Loucy (cell line): ENCODE data around the gene LRRC10B.

Experiments
- EZH2phosphoT487 ChIP-seq: fragments of 200-600 bp; IDR thresholded peaks from 2 replicates; pipeline ENCODE4 v1.6.1; 2018; ENCODE audit warnings: antibody characterized with exemption, mild to moderate bottlenecking, moderate library complexity, borderline replicate concordance
- TF ChIP-seq, protein P1 (sequence below): fragments of 200-600 bp; sonication (generic); conservative IDR thresholded peaks from 2 replicates; pipeline ENCODE4 v1.5.1; 2014; ENCODE audit warnings: mild to moderate bottlenecking, antibody characterized with exemption, low read length

GRCh38 chr11:61528114-61528513, 19.6 kb downstream of the LRRC10B start:
- TF ChIP-seq, protein P1, sequence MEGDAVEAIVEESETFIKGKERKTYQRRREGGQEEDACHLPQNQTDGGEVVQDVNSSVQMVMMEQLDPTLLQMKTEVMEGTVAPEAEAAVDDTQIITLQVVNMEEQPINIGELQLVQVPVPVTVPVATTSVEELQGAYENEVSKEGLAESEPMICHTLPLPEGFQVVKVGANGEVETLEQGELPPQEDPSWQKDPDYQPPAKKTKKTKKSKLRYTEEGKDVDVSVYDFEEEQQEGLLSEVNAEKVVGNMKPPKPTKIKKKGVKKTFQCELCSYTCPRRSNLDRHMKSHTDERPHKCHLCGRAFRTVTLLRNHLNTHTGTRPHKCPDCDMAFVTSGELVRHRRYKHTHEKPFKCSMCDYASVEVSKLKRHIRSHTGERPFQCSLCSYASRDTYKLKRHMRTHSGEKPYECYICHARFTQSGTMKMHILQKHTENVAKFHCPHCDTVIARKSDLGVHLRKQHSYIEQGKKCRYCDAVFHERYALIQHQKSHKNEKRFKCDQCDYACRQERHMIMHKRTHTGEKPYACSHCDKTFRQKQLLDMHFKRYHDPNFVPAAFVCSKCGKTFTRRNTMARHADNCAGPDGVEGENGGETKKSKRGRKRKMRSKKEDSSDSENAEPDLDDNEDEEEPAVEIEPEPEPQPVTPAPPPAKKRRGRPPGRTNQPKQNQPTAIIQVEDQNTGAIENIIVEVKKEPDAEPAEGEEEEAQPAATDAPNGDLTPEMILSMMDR: no peak
- TF ChIP-seq EZH2phosphoT487: no peak
